Hypothalamus (tissue), 51 donors: ENCODE results near the gene CFAP53.
"Not testable (repeated sequence)": the region's sequence is repeated elsewhere in the genome, so short reads cannot be mapped to it uniquely, and the experiment has no call there.

Experiments
- DNase-seq, 51 donors: peaks; one replicate each; lab custom pipeline; 2025; lab: John Stamatoyannopoulos, UW

CFAP53 gene

GRCh38 chr18:50274044-50274442 lies 7.7 kb upstream of the CFAP53 start:
- DNase-seq: no peak

- no peak for DNase-seq
These were observed 7.1 kb upstream of the CFAP53 start for GRCh38 chr18:50273203-50274043.

GRCh38 chr18:50272568-50272967 lies 6.3 kb upstream of the CFAP53 start:
- DNase-seq: no peak

GRCh38 chr18:50268022-50268747 lies 1.9 kb upstream of the CFAP53 start:
- DNase-seq: peak in 45 of 51 donors; percentile 9 to 72 (median 43)

GRCh38 chr18:50262977-50263376 lies 3.3 kb downstream of the CFAP53 start:
- no peak for DNase-seq

GRCh38 chr18:50250935-50251334 lies 15.4 kb downstream of the CFAP53 start:
- no peak for DNase-seq

GRCh38 chr18:50249576-50249975 lies 16.7 kb downstream of the CFAP53 start:
- DNase-seq: no peak

GRCh38 chr18:50247561-50247960 lies 18.7 kb downstream of the CFAP53 start:
- no peak for DNase-seq

- DNase-seq: not testable (repeated sequence)
These were observed 24.5 kb downstream of the CFAP53 start for GRCh38 chr18:50241768-50242167.

- peak in 1 of 51 donors; percentile 12 for DNase-seq
These were observed 26.2 kb downstream of the CFAP53 start for GRCh38 chr18:50240080-50240563.

- DNase-seq: no peak
These were observed 33.9 kb downstream of the CFAP53 start for GRCh38 chr18:50232419-50232818.

- DNase-seq: no peak
These were observed 34.7 kb downstream of the CFAP53 start for GRCh38 chr18:50231621-50232020.

GRCh38 chr18:50220249-50220648 lies 46.0 kb downstream of the CFAP53 start:
- not testable (repeated sequence) for DNase-seq

GRCh38 chr18:50218432-50219197 lies 47.7 kb downstream of the CFAP53 start:
- DNase-seq: no peak

- no peak for DNase-seq
These were observed 57.0 kb downstream of the CFAP53 start for GRCh38 chr18:50209311-50209710.

- no peak for DNase-seq
These were observed 58.6 kb downstream of the CFAP53 start for GRCh38 chr18:50207722-50208121.

GRCh38 chr18:50203801-50204604 lies 62.3 kb downstream of the CFAP53 start:
- peak in 25 of 51 donors; percentile 1 to 55 (median 16) for DNase-seq

- DNase-seq: no peak
These were observed 64.7 kb downstream of the CFAP53 start for GRCh38 chr18:50201476-50202018.

- DNase-seq: no peak
These were observed 66.4 kb downstream of the CFAP53 start for GRCh38 chr18:50199921-50200320.

GRCh38 chr18:50199346-50199855 lies 66.9 kb downstream of the CFAP53 start:
- no peak for DNase-seq
